Hepatic stellate cell (primary cell): ENCODE results near the gene RAD9A.

Experiments used
- DNase-seq: peaks from one replicate; pipeline ENCODE4 v3.0.0; 2011; ENCODE audit warnings: low spot score

RAD9A gene

DNA sequence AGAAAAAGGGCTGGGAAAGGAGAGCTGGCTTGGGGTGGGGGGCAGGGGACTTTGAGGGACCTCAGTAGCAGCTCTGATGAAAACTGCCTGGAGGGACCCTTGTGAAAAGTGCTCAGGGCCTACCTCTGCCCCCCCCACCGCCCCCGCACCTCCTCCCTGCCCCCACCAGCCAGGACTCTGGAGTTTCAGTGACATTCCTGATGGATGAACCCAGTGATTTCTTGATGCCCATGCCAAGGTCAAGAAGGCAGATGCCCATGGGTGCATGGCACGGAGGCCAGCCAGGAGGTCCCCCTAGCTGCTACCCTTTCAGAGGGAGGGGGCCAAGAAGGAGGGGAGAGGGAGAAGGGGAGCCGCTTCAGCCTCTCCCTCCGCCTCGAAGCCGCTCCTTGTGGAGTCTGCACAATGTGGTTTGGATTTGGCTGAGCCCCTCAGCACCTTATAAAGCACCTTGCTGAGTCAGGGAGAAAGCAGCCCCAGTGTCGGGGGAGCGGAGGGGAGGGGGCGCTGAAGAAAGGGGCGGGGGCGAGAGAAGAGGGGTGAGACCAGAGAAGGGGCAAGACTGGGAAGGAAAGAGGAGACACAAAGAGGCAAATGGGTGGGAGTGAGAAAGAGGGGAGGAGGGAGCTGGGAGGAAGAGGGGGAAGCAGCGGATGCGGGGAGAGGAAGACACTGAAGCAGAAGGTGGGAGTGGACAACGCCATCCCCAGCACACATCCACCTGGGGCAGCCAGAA is 16.3 kb upstream of the RAD9A start:
- no peak for DNase-seq

DNA sequence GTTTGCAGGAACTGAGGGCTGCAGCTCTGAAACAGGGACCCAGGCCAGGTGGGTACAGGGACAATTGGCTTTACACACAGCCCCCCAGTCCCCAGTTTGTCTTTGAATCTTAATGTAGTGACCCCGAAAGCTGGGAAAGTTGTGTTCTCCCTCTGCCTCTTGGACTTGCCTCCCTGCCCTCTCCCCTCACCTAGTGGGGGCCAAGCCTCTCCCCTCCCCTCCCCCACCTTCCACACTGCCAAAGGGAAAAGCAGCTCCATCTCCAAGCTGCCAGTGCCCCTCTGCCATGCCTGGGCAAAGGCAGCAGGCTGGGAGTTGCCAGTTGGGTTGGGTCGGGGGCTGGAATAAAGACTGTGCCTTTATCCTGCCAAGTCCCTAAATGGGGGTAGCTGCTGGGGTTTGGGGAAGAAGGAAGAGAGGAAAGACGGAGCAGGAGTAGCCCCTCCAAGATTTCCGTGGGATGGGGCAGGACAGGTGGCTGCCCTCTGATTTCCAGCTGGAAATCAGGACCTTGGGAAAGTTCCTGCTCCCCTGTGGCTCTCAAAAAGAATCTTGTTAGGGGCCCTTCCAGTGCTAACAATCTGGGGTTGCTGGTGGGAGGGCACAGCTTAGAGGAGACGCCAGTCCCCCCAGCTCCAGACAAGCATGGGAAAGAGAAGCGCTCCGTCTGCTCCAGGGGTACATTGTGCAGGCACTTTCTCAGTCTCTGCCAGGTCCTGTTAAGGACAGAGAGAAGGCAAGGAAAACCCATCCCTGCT is 15.5 kb upstream of the RAD9A start:
- DNase-seq: no peak

DNA sequence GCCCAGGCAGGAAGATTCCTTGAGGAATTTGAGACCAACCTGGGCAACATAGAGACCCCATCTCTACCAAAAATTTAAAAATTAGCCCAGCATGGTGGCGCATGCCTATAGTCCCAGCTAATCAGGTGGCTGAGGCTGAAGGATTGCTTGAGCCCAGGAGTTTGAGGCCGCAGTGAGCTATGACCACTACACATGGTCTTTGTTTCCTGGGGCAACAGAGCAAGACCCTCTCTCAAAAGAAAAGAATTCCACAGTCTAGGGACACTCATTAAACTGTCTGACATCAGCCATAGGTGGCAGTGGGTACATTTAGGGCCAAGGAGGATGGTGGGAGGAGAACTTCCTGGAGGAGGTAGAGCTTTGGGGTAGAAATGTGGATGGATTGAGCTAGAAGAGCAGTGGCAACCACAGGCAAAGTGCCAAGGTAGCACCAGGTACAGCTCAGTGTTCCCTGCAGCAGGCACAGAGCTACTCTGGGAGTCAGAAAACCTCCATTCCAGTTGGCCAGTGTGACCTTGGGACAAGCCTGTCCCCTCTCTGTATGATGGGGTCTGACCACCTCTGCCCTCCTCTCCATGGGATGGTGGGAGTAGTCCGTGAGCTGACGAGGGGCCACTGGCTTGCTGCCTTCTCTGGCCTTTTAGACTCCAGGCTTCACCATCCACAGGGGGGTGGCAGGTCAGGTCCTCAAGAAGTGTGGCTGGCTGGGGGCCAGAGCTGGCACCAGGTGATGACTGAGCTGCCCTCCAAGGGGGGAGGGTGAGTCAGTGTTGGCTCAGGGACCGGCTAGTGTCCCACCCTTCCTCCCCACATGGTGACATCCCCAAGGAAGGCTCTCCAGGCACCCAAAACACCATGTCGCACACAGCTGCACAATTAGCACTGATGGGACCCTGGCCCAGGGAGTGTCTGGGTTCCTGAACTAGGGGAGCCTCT is 14.6 kb upstream of the RAD9A start:
- no peak for DNase-seq

DNA sequence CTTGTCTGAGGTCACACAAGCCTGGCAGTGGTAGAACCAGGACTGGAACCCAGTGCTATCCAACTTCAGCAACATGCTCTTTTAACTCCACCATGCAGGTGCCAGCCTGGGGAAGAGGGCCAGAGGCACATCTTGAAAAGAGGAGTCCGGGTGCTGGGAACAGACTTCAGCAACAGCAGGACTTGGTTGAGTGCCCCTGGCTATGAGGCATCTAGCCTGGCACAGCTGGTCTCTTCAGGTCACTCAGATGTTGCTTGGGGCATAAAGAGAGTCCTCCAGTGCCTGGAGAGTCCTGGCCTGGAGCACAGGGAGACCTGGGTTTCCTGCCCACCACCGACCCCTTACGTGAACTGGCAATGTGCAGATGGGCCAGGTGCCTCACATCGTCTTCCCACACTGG is 13.2 kb upstream of the RAD9A start:
- no peak for DNase-seq

DNA sequence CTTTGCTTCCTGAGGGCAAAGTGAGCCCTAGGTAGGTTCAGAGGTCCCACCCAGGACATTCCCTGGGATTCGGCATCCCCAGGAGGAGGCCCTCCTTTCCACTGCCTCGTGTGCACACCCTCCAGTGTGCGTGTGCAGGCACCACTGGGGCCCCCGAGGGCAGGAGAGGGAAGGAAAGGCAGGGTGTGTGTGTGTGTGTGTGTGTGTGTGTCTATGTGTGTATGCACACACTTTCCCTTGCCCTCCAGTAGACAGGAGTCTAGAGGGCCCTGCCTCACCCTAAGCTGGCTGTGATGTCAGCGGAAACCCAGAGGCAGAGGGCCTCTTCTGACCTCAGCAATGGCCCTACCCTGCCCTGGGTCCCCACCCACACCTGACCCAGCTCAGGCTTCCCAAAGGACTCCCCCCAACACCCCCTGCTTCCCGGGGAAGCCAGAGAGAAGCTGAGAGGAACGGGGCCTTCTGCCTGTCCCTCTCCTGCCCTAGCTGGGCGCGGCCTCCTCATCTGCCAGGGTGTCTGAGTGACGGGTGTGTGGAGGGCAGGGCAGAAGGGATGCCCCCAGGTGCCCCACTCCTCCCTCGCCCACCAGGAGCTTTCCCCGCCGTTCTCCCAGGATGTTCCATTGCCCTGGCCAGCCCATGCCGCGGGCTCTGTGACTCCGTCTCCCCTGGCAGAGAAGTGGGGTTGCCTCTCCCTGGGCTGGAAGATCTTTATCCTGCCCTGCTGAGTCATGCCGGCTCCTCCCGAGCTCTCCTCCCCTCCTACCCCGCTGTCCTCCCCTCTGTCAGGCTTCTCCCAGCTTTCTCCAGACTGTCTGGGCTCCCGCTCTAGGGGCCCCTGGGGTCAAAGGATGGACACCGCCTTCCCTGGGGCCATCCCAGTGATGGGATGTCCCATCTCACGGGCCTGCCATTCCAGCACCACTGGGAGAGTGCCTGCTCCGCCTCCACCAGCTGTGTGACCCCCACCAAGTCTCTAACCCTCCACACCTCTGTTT is 12.4 kb upstream of the RAD9A start:
- DNase-seq: no peak

DNA sequence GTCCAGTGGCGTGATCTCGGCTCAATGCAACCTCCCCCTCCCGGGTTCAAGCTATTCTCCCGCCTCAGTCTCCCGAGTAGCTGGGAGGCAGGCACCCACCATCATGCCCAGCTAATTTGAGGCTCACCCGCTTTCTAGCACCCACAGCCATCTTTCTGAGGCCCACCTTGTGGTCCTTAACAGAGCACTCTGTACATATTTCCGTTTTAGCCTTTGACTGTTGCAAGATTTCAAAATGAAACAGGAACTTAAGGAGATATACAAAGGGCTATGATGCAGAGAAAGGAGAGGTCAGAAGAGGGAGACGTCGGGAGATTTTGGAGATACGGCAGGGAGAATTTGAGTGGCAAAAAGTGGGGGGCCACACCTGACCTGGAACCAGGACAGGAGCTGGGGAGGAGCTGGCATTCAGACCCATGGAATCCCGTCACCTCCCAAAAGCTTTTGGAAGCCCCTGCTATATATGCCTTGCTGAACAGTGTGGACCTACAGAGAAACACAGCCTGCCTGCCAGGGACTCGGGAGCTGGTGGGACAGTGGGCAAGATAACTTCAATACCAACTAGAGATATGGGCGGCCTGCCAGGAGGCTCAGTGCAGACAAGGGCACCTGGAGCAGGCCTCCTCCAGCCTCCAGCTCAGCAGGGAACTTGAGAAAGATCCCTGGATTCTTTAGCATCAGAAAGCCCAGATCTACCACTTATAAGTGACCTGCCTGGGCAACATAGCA is 10.4 kb upstream of the RAD9A start:
- no peak for DNase-seq

DNA sequence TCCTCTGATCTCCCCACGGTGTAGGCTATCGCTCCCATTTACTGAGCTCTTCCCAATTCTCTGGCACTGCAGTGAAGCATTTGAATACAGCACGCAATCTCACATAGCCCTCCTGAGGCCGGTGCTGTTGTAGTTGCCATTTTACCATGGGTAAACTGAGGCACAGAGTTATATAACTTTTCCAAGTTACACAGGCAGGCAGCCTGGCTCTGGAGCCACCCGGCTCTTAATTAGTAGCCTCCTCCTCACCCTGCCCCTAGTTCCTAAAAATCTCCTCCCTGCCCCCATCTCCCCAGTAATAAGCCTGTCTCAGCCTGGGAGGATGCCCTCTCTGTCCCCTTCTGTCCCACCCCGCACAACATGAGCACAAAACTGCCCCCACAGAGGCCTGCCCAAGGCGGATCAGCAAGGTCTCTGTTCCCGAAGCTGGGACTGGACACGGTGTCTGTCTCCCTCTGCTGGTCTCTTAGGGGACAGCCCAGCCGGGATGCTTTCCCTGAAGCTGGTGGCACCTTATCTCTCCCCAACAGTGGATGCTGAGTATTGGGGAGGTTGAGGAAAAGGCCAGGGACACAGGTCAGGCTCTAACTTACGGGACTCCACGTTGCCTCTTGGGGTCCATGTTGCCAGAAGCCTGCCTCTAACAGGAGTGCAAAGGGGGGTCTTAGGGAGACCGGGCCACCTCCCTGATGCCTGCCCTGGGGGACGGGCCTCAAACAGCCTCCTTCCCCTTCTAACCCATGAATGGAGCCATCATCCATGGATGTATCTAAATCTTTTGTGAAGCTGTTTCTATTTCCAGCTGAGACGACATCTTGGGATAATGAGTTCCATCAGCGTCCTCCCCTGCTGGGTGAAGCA is 9.3 kb upstream of the RAD9A start:
- DNase-seq: peak; percentile 83

DNA sequence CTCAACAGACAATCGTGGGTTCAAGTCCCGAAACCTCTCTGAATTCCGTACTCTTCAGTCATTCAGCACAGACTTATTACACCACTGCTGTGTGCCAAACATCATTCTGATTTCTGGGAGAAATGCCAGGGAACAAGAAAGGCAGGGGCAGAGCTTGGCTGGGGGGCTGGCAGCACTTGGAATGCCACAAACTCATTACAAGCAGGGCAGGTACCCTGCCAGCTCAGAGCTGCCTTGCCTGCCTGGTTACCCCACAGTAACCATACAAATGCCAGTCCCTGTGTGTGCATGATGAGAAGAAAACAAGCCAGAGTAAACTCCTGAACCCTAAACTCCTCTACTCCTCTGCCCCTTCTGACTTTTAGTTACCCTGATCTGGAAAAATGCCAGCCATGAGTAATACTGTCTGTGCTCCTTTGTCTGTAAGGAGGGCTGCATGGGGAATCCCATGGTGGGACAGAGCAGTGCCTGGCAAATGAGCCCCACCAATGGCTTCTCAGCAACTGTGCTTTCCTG is 6.9 kb upstream of the RAD9A start:
- no peak for DNase-seq

DNA sequence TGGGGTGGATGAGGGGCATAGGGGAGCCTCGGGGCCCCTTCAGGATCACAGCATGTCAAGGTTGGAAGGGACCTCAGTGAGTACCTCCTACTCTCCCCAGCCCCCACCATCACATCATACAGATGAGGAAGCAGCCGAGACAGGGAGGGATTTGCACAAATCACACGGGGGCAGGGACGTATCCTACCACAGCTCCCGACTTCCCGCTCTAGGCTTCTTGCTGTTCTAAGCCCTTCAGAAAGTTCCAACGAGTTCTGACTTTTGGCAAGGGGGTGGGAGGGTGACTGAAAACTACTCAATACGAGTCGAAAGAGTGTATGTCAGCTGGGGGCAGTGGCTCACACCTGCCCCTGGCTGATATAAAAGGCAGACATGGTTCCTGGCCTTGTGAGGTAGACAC is 4.7 kb upstream of the RAD9A start:
- DNase-seq: no peak

DNA sequence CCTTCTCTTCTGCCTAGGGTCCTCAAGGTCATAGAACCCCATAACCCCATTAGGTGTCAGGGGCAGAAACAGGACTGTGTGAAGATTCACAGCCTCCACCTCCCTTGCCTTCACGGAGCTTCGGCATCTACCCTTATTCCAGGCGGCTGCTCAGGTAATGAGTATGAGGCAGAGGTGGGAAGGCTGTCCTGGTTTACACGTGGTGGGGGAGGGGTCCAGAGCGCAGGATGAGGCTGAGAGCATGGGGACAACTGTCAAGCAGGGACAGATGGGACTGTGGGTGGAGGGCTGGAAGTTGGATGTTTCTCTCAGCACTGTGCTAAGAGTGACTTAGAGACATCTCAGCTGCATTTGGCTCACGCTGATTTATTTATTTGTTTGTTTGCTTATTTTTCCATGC is 4.3 kb upstream of the RAD9A start:
- DNase-seq: no peak

DNA sequence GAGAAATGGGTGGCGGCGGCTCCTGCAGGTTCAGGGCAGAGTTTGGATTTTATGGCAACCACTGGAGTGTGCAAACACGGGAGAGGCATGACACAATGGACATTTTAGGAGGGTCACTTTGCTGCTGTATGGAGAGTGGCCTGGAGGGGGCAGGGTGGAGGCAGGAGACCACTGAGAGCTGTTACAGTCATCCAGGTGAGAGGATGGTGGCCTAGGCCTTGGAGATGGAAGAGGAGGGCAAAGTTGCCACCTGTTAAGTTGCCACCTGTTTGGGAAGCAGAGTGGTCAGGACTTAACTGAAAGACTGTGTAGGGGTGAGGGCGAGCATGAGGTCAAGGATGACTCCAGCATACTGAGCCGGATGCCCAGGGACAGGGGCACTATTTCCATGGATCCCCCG is 2.3 kb upstream of the RAD9A start:
- no peak for DNase-seq

DNA sequence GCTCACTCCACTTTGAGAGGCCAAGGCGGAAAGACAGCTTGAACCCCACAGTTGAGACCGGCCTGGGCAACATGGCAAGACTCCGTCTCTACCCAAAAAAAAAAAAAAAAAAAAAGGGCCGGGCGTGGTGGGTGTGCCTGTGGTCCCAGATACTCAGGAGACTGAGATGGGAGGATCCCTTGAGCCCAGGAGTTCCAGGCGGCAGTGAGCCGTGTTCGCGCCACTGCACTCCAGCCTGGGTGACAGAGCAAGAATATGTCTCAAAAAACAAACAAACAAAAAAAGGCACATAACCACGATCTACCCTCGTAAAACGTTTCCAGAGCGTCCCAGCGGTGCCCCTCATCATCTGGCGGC is 861 bp upstream of the RAD9A start:
- no peak for DNase-seq

DNA sequence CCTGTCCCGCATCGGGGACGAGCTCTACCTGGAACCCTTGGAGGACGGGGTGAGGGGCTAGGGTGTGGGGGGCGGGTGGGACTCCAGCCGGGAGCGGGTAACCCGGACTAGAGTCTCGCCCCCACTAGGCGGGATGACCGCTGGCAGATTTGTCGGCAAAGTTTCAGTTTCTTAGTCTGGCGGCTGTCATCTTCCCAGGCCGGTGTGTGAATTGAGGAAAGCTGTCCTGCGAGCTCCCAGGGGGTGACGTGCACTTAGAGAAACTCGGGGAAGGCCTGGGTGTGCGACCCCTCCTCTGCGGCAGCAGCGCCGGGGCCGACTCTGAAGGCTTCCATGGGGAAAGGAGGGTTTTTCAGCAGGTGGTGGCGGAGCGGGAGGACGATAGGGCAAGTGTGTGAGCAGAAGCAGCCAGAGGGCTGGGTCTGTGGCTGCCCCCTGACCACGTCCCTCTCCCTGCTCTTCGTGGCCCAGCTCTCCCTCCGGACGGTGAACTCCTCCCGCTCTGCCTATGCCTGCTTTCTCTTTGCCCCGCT is 463 bp downstream of the RAD9A start:
- peak; percentile 66 for DNase-seq

DNA sequence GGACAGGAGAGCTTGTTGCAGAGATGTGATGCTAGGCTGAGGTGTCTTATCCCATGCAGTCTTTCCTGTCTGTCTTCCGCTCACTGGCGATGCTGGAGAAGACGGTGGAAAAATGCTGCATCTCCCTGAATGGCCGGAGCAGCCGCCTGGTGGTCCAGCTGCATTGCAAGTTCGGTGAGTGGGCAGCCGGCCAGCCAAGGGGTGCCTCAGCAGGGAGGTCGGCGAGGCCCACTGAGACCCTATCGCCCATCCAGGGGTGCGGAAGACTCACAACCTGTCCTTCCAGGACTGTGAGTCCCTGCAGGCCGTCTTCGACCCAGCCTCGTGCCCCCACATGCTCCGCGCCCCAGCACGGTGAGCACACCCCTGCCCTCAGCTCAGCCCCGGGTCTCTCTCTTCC is 1.7 kb downstream of the RAD9A start:
- no peak for DNase-seq

DNA sequence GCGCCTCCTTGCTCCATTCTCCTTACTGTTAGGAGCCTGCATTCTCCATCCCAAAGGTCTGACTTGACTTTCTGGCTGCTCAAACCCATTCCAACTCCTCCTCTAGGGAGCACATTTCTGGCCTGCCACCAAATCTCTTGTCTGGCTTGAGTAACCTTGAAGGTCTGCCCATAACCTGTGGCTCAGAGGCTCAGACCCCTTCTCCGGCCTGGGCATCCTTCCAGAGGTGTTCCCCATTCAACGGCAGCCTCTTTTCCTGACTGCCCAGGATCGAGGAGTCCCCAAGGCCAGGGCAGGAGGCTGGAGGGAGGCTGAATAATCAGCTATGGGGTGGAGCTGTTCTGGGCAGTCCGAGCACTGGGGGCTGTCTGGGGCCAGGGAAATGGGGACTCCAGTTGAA is 2.2 kb downstream of the RAD9A start:
- DNase-seq: no peak

DNA sequence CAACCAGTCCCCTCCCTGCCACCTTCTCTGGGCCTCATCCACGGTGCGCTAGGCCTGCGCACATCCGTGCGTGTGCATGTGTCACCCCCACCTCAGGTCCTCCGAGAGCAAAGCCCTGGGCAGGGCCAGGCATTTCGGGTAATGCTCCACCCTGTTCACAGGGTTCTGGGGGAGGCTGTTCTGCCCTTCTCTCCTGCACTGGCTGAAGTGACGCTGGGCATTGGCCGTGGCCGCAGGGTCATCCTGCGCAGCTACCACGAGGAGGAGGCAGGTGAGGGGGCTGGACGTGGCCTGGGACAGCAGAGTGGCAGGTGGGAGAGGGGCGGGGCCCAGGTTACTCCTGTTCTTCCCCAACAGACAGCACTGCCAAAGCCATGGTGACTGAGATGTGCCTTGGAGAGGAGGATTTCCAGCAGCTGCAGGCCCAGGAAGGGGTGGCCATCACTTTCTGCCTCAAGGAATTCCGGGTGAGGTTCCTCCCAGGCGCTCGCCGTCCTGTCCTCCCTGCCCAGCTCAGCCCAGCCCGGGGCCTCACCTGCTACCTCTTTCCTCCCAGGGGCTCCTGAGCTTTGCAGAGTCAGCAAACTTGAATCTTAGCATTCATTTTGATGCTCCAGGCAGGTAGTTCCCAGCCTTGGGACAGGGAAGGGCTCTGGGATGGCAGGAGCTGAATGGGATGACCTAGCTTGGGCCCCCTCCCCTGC is 3.9 kb downstream of the RAD9A start:
- no peak for DNase-seq

DNA sequence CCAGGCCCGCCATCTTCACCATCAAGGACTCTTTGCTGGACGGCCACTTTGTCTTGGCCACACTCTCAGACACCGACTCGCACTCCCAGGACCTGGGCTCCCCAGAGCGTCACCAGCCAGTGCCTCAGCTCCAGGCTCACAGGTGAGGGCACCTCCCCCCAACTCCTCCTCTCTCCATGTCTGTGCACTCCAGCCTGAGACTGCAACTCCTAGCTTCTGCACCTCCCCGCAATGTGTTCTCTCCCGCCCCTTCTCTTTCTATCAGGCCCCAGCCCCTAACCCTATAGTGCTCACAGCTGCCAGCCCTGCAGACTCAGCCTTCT is 4.4 kb downstream of the RAD9A start:
- DNase-seq: no peak

DNA sequence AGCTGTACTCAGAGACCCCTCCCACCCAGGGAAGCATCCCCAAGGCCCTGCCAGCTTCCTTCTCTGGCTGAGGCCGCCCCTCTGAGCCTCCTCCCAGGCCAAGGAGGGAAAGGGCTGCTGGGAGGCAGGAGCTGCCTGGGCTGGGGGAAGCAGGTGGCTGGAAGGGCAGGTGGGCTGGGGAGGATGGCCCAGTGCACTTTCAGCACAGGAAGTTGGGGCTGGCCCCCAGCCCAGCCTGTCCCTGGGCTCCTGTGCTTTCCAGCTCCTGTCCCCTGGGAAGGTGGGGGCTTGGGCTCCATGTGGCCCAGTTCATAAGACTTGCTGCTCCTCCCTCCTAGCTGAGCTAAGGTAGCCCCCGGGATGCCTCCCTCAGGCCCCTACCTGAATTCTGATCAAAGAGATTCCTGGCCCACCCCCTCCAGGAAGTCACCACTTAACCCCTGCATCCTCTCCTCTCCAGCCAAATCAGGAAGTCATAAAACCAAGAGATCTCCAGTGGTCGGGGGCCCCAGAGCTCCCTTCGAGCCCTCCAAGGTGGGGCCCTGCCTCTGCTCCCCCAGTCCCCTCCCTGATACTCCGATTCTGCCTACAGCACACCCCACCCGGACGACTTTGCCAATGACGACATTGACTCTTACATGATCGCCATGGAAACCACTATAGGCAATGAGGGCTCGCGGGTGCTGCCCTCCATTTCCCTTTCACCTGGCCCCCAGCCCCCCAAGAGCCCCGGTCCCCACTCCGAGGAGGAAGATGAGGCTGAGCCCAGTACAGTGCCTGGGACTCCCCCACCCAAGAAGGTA is 5.0 kb downstream of the RAD9A start:
- DNase-seq: no peak
